HepG2 (cell line): ENCODE measurements around the gene PRSS50. TPM values are rescaled to one million over a fixed set of nuclear protein-coding genes. Genes with fewer than 3 reads are reported as not detected.

ENCODE experiments used
- ATAC-seq: fragments of 200-7000 bp; cut with Tn5 transposase; 3 replicates; pipeline ENCODE4 v1.9.1; 2020; ENCODE audit warnings: mild to moderate bottlenecking, moderate library complexity
- BruUV-seq: library from RNA; stranded (reverse); fragments of 400-500 nt; replicated peaks from 2 replicates; lab custom pipeline; 2021; lab: Mats Ljungman, UMichigan
- CTCF ChIA-PET: fragments of 300-600 bp; formaldehyde crosslinking; extraction: SDS; loops from one replicate; lab custom pipeline; 2021; ENCODE audit warnings: low total read pairs, inconsistent platforms, low intra/inter-chr PET ratio; lab: Yijun Ruan, JAX
- POLR2A ChIA-PET: fragments of 350-600 bp; sonication (Branson Sonifier 250); formaldehyde crosslinking; loops from one replicate; lab custom pipeline; 2020; ENCODE audit warnings: antibody characterized with exemption, inconsistent platforms; lab: Yijun Ruan, JAX
- DNase-seq: peaks from one replicate; pipeline ENCODE4 v3.0.0-alpha.2; 2015; ENCODE audit warnings: low spot score
- FAIRE-seq: peaks from 3 replicates; lab custom pipeline; 2011; peaks lifted over from hg19 to GRCh38; lab: Jason Lieb, UNC
- H2AFZ ChIP-seq: one replicate; pipeline ENCODE4 v1.6.1; 2011; ENCODE audit warnings: low read length, inconsistent platforms
- H3K27ac ChIP-seq: fragments of 300-600 bp; 3 replicates; pipeline ENCODE4 v1.8.0; 2011; ENCODE audit warnings: mixed run types, mild to moderate bottlenecking, mixed read lengths, low read length, inconsistent platforms; ENCODE audit not compliant: insufficient read depth; ENCODE audit errors: extremely low read length
- H3K27me3 ChIP-seq, 2 experiments: fragments of 200-600 bp in 1 of 2; 2 replicates in 1 of 2; 3 replicates in 1 of 2; pipeline versions ENCODE4 v1.6.0 to v1.8.0; 2011; ENCODE audit warnings: low read length in 2 of 2, mild to moderate bottlenecking in 2 of 2, moderate library complexity in 2 of 2, inconsistent platforms in 1 of 2; ENCODE audit not compliant: insufficient read depth in 2 of 2, control insufficient read depth in 1 of 2
- H3K36me3 ChIP-seq, 2 experiments: fragments of 200-600 bp in 1 of 2; replicated peaks in 1 of 2; 2 replicates in 1 of 2; 3 replicates in 1 of 2; pipeline versions ENCODE4 v1.5.1 to v1.8.0; 2011; ENCODE audit warnings: low read length in 2 of 2, inconsistent platforms in 1 of 2; ENCODE audit not compliant: insufficient read depth in 2 of 2, control insufficient read depth in 1 of 2
- H3K4me1 ChIP-seq: 2 replicates; pipeline ENCODE4 v1.5.1; 2012; ENCODE audit warnings: low read length, inconsistent platforms; ENCODE audit not compliant: insufficient read depth
- H3K4me2 ChIP-seq: 2 replicates; pipeline ENCODE4 v1.6.0; 2011; ENCODE audit warnings: low read depth, low read length, inconsistent platforms
- H3K4me3 ChIP-seq, 3 experiments: fragments of 200-600 bp in 1 of 3; sonication (generic), shearing (Covaris generic) in 1 of 3; replicated peaks in 1 of 3; 2 replicates each; pipeline ENCODE4 v1.5.1; 2011 to 2016; ENCODE audit warnings: low read length in 3 of 3, inconsistent platforms in 2 of 3, low read depth in 2 of 3, mild to moderate bottlenecking in 2 of 3, control low read depth in 1 of 3, mixed read lengths in 1 of 3; ENCODE audit not compliant: insufficient read depth in 1 of 3
- H3K79me2 ChIP-seq: one replicate; pipeline ENCODE4 v1.6.1; 2011; ENCODE audit warnings: low read length, inconsistent platforms; ENCODE audit not compliant: insufficient read depth
- H3K9ac ChIP-seq: 2 replicates; pipeline ENCODE4 v1.6.0; 2011; ENCODE audit warnings: mild to moderate bottlenecking, low read depth, low read length, inconsistent platforms; ENCODE audit not compliant: insufficient read depth
- H3K9me3 ChIP-seq: 2 replicates; pipeline ENCODE4 v1.5.1; 2012; ENCODE audit warnings: mild to moderate bottlenecking, low read length
- H4K20me1 ChIP-seq: 2 replicates; pipeline ENCODE4 v1.6.0; 2011; ENCODE audit warnings: inconsistent platforms, mild to moderate bottlenecking, low read length, moderate library complexity; ENCODE audit not compliant: insufficient read depth
- AGO1 ChIP-seq: fragments of 200-400 bp; formaldehyde crosslinking; IDR thresholded peaks from 2 replicates; pipeline ENCODE4 v1.6.1; 2017; ENCODE audit warnings: mild to moderate bottlenecking, low read depth, low read length, moderate library complexity; ENCODE audit not compliant: poor library complexity, severe bottlenecking
- CREB1 ChIP-seq, 2 experiments: fragments of 450-650 bp in 1 of 2; IDR thresholded peaks; 2 replicates each; pipeline ENCODE4 v1.6.1; 2016 to 2017; ENCODE audit warnings: control low read depth in 1 of 2, mild to moderate bottlenecking in 1 of 2, missing compliant biosample characterization in 1 of 2, missing genetic modification characterization in 1 of 2
- HINFP ChIP-seq: sonication (generic); formaldehyde crosslinking; IDR thresholded peaks from 2 replicates; pipeline ENCODE4 v1.4.0; 2020; ENCODE audit warnings: low read depth, mild to moderate bottlenecking, missing genetic modification reagents
- HNF1B ChIP-seq: sonication (generic); formaldehyde crosslinking; IDR thresholded peaks from 2 replicates; pipeline ENCODE4 v1.5.1; 2020; ENCODE audit warnings: mild to moderate bottlenecking, moderate library complexity, missing genetic modification reagents
- IRX3 ChIP-seq: sonication (generic); formaldehyde crosslinking; IDR thresholded peaks from 2 replicates; pipeline ENCODE4 v1.8.1; 2023; ENCODE audit warnings: mild to moderate bottlenecking, low read depth, missing genetic modification reagents, borderline replicate concordance
- POLR2AphosphoS5 ChIP-seq: IDR thresholded peaks from 2 replicates; pipeline ENCODE4 v1.6.1; 2012; ENCODE audit warnings: low read depth, low read length
- RFX3 ChIP-seq: IDR thresholded peaks from 2 replicates; pipeline ENCODE4 v1.6.1; 2016; ENCODE audit warnings: missing biosample characterization, missing genetic modification reagents
- RXRB ChIP-seq: IDR thresholded peaks from 2 replicates; pipeline ENCODE4 v1.6.1; 2016; ENCODE audit warnings: borderline replicate concordance, missing genetic modification reagents, missing compliant biosample characterization
- SNAI1 ChIP-seq: sonication (generic); formaldehyde crosslinking; IDR thresholded peaks from 2 replicates; pipeline ENCODE4 v1.5.0; 2020; ENCODE audit warnings: mild to moderate bottlenecking, missing genetic modification reagents, borderline replicate concordance
- TOE1 ChIP-seq: sonication (generic); formaldehyde crosslinking; IDR thresholded peaks from 2 replicates; pipeline ENCODE4 v1.4.0; 2020; ENCODE audit warnings: mild to moderate bottlenecking, missing genetic modification reagents
- ZBTB21 ChIP-seq: sonication (generic); formaldehyde crosslinking; IDR thresholded peaks from 2 replicates; pipeline ENCODE4 v1.4.0; 2020; ENCODE audit warnings: missing genetic modification reagents
- ZNF256 ChIP-seq: sonication (generic); formaldehyde crosslinking; conservative IDR thresholded peaks from 2 replicates; pipeline ENCODE4 v1.4.0; 2020; ENCODE audit warnings: missing genetic modification reagents
- WGBS: methylation state at CpG from one replicate; pipeline ENCODE4 v1.1.6; 2017; ENCODE audit warnings: low lambda C conversion rate; 5-methylcytosine and 5-hydroxymethylcytosine counted together
- in situ Hi-C: cut with HindIII; loops from 2 replicates; pipeline ENCODE4 v1.10.0; 2017; ENCODE audit warnings: low pct_unique_long_range_greater_than_20kb; ENCODE audit not compliant: extremely low pct_ligation_motif_present
- intact Hi-C: fragments of 100-400 bp; cut with micrococcal nuclease; formaldehyde crosslinking; loops from one replicate; pipeline ENCODE4 v1.10.0; 2022; ENCODE audit not compliant: unreplicated experiment
- polyA plus RNA-seq, 8 experiments: library from polyadenylated mRNA; depleted of rRNA in 3 of 8; stranded (reverse) in 7 of 8; unstranded in 1 of 8; fragments of >200 nt; fragmentation: Illumina TruSeq in 4 of 8; extraction: Trizol in 4 of 8; gene quantifications; 2 replicates each; pipeline versions ENCODE4 v1.2.1 to v1.2.3, GENCODE V29; 2011 to 2016; ENCODE audit warnings: low read depth in 4 of 8, missing spikeins in 1 of 8, mixed read lengths in 1 of 8; ENCODE audit not compliant: insufficient read depth in 1 of 8
- total RNA-seq, 5 experiments: library from RNA; depleted of rRNA; stranded (reverse); fragments of >200 nt; fragmentation: Illumina TruSeq; extraction: Trizol; gene quantifications; 2 replicates each; pipeline ENCODE4 v1.2.3, GENCODE V29; 2016; ENCODE audit warnings: low read depth in 1 of 5

Gene PRSS50
- total and polyA plus RNA-seq, 2 of the 13 experiments (the other 11 are each of a cell fraction or from before 2014, with no cell fraction given), result not detected

GRCh38 chr3:46737329-46737731, 19.7 kb upstream of the PRSS50 start:
- FAIRE-seq, result no peak
- CTCF ChIA-PET, result no interaction called here
- H3K27me3 ChIP-seq, result peaks cover 1 to 8% of the 10 kb centered on the region in 2 experiments; a peak in 1 of 5 replicates
- TF ChIP-seq RXRB (no peak), IRX3 (CRISPR knock-in tag) (no peak), TOE1 (CRISPR knock-in tag) (no peak), SNAI1 (CRISPR knock-in tag) (no peak), POLR2AphosphoS5 (no peak), ZNF256 (CRISPR knock-in tag) (no peak), HNF1B (CRISPR knock-in tag) (no peak), AGO1 (no peak), ZBTB21 (CRISPR knock-in tag) (no peak), CREB1 (IDR thresholded peaks at IDR 0.05) (no peak), CREB1 (CRISPR knock-in tag; IDR thresholded peaks at IDR 0.05) (no peak), RFX3 (no peak), HINFP (no peak)
- TF ChIP-seq, all 625 proteins: peak for 0
- Histone ChIP-seq H3K79me2 (no peaks in the 10 kb centered on the region), H3K4me1 (no peaks in the 10 kb centered on the region), H4K20me1 (no peaks in the 10 kb centered on the region), H3K36me3 (no peaks in the 10 kb centered on the region), H3K4me2 (no peak overlapping the region), H2AFZ (no peak overlapping the region), H3K9me3 (no peaks in the 10 kb centered on the region), H3K9ac (no peak overlapping the region), H3K27ac (no peak overlapping the region), H3K4me3 (no peak overlapping the region)
- ATAC-seq, result no peak
- DNase-seq, result no peak
- no CpG with 5 or more reads among the region's 4 CpGs for WGBS
- intact Hi-C loops (no loop called here), in situ Hi-C loops (no loop called here)
- BruUV-seq, result no TSS peak
- POLR2A ChIA-PET, result no interaction called here
